HG02852 (cell line): ENCODE results near the gene CAPN5.
"Not testable (repeated sequence)": the region's sequence is repeated elsewhere in the genome, so short reads cannot be mapped to it uniquely, and the experiment has no call there.

Experiments
- ATAC-seq: cut with Tn5 transposase; IDR thresholded peaks from one replicate; pipeline ENCODE4 v1.9.1; 2021; ENCODE audit warnings: mild to moderate bottlenecking, moderate library complexity; ENCODE audit not compliant: unreplicated experiment

Gene CAPN5

DNA sequence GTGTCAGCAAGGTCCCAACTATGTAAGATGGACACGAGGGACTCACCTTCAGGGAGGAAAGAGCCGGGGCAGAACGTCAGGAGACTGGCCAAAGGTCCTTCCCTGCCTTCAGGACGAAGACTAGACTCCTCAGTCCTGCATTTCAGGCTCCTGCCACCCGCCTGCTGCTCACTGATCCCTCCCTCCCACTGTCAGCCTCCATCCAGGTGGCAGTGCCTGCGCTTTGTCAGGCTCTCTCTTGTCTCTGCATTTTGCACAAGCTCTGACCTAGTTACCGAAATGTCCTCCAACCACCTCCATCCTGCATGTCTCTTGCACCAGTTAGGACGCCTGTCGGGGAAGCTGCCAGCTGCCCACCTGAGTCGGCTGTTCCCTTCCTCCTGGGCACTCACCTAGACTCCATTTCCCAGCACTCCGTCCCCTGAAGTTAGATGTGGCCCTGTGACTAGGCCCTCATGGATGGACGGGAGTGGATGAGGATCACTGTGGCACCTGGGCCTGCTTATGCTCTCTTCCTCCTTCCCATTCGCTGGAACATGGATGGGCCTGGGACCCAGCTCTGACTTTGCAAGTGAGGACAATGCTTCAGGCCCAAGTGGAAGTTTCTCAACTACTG is 24.6 kb upstream of the CAPN5 start:
- ATAC-seq = no peak

DNA sequence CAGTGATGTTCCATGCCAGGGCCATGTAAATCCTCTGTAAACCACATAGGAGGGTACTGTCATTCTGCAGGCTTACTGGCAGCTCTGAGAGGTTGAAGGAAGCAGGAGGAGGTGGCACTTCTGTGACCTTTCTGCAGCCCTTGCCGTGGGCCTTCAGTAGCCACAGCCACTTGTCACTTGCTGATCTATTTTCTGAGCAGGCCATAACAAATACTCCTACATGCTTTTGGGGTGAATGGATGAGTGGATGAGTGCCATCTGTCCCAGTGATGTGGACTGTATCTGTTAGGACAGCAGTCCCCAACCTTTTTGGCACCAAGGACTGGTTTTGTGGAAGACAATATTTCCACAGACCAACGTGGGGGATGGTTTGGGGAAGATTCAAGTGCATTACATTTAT is 22.4 kb upstream of the CAPN5 start:
- no peak for ATAC-seq

DNA sequence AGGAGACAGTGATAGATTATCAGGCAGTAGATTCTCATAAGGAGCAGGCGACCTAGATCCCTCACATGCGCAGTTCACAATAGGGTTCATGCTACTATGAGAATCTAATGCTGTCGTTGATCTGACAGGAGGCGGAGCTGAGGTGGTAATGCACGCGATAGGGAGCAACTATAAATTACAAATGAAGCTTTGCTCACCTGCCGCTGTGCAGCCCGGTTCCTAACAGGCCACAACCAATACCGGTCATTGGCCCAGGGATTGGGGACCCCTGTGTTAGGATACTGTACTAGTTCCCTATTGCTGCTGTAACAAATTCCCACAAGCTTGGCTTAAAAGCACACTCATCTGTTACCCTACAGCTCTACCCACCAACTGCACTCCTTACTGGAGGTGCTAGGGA is 21.9 kb upstream of the CAPN5 start:
- ATAC-seq = no peak

DNA sequence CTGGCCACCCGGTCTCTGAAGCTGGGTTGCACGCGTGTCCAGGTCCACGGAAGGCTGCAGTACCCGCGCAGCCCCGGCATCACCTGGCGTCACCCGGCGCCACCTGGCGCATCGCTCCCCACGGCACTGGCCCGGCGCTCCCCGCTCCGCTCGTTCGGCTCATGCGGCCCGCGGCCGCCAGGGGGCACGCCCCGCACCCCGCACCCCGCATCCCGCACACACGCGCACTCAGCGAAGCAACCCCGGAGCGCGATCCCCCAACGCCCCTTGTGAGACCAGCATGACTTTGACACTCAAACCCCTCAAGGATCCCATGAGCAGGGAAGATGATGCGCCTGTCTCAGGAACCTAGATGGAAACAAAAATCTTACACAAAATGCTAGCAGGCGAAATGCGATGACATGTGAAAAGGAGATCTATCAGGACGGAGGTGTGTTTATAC is 20.7 kb upstream of the CAPN5 start:
- ATAC-seq = peak; percentile 40

DNA sequence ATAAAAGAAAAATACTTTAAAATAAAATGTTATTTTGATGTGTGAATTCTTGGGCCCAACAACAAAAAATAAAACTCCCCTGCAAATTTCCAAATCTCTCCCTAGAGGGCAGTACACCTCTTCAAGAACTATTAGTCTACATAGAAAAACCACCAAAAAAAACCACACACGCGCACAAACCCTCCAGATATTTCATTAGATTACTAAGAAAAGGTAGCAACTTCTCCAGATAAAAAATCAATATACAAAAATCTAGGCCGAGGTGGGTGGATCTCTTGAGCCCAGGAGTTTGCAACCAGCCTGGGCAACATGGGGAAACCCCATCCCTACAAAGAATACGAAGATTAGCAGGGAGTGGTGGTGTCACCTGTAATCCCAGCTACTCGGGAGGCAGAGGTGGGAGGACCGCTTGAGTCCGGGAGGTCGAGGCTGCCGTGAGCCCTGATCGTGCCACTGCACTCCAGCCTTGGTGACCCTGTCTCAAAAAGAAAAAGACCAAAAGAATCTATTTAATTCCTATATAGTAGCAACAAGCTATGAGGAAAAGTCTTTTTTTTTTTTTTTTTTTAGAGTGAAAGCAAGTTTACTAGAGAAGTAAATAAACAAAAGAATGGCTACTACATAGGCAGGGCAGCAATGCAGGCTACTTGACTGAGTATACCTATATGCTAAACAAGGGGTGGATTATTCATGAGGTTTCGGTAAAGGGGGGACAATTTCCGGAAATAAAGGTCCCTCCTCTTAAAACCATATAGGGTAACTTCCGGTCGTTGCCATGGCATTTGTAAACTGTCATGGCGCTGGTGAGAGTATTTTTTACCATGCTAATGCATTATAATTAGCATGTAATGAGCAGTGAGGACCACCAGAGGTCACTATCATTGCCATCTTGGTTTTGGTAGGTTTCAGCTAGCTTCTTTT is 19.5 kb upstream of the CAPN5 start:
- peak; percentile 78 for ATAC-seq

DNA sequence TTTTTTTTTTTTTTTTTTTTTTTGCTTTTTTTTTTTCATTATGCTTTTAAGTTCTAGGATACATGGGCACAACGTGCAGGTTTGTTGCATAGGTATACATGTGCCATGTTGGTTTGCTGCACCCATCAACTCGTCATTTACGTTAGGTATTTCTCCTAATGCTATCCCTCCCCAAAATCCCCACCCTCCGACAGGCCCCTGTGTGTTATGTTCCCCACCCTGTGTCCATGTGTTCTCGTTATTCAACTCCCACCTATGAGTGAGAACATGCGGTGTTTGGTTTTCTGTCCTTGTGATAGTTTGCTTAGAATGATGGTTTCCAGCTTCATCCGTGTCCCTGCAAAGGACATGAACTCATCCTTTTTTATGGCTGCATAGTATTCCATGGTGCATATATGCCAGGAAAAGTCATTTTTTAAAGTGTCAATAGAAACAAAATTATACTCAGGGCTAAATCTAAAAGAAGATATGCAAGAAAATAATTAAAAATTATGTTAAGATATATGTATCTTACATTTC is 18.8 kb upstream of the CAPN5 start:
- ATAC-seq = not testable (repeated sequence)

DNA sequence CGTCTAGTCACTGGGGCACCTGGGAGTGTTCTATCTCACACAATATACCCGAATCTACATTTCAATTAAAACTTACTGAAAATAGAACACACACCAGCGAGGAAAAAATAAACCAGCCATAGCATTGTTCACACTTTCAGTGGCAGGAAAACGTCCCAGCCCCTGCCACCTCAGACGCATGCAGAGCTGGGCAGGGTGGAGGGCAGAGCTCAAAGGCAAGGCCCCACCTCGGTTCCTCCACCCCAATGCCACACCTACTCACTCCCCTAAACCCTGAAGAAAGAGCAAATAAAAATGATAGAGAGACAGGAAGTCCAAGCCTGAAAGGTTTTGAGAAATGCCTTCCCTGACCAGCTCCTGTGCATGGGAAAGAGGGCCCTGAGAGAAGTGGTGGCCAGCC is 17.7 kb upstream of the CAPN5 start:
- no peak for ATAC-seq

DNA sequence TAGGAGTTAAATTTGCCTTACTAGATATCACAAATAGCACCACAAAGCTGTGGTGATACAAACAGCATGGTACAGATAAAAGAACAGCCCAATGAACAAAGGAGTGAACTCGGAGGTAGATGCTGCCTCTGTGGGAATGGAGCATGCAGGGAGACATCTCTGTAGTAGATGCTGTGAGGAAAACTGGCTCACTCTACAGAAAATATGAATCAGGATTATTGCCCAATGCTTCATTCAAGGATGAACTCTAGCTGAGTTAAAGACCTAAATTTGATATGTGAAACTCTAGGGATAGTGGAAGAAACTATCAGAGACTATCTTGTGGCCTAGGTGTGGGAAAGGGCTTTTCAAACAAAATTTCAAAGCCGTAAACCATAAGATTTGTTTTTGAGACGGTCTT is 15.3 kb upstream of the CAPN5 start:
- no peak for ATAC-seq

DNA sequence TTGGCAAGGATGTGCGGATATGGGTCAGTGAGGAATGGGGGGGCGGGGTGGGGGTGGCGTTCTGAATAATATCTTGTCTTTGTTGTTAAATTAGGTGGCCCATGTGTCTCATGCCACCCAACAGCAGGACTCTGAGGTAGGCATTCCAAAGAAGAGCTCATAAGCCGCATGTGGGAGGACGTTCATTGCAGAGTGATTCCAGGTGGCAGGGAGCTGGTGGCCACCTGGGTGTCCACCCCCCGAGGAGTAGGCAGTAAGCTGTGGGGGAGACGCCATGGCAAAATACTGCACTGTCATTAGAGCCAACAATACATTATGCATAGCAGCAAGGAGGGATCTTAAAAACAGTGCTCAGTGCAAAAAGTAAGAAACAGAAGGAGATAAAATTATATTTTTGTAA is 14.3 kb upstream of the CAPN5 start:
- no peak for ATAC-seq

DNA sequence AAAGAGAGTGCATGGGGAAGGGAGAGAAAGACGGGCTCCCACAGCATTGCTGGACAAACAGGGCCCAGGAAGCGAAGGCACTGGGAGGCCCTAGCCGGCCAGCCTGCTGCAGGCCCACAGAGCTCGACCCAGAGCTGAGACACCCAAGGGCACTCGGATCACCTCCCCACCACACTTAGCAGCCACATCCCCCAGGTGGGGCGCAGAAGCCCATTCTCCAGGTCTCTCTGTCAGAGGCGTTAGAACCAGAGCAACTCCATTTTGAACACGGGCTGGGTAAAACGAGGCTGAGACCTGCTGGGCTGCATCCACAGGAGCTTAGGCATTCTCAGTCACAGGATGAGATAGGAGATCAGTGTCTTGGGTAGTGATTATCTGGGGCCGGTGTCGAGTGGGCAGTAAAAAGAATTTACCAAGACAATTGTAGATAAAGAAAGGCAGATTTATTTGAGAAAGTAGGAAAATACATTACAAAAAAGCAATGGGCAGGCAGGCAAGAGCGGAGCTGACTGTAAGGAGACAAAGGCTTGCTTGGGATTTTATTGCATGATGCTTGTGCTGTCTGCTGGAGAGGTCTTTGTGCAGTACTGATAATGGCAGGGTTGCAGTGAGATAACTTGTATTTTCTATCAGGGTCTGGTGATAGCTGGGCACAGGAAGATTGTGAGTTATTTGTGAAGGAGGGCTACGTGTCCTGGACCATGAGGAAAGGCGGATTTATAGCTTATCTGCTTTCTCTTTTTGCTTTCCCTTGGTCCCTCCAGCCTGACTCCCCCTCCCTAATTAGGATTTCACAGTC is 13.4 kb upstream of the CAPN5 start:
- no peak for ATAC-seq

DNA sequence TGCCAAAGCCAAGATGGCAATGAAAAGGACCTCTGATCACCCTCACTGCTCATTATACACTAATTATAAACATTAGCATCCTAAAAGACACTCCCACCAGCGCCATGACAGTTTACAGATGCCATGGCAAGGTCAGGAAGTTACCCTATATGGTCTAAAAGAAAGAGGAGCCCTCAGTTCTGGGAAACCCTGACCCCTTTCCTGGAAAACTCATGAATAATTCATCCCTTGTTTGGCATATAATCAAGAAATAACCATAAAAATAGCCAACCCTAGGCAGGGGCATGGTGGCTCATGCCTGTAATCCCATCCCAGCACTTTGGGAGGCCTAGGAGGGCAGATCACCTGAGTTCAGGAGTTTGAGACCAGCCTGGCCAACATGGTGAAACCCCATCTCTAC is 12.7 kb upstream of the CAPN5 start:
- no peak for ATAC-seq

DNA sequence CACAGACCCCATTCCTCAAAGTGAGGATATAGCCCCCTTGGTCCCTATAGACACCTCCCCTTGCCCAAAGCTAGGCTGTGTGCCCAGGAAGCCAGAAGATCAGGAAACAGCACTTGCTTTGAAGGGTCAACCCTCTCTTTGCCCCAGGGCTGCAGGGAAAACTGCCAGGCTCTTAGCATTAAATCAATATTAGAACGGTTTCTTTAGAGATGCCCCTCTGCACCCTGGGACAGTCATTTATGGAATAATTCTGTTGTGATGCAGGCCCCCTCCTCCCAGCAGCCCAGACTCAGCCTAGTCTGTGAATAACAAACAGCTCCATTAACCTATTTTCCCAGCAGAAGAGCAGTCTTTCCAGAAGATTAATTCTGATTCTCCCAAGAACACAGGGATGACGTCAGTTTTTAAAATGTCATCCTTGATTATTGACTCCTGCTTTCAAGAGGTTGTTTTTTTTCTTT is 11.6 kb upstream of the CAPN5 start:
- ATAC-seq = no peak

DNA sequence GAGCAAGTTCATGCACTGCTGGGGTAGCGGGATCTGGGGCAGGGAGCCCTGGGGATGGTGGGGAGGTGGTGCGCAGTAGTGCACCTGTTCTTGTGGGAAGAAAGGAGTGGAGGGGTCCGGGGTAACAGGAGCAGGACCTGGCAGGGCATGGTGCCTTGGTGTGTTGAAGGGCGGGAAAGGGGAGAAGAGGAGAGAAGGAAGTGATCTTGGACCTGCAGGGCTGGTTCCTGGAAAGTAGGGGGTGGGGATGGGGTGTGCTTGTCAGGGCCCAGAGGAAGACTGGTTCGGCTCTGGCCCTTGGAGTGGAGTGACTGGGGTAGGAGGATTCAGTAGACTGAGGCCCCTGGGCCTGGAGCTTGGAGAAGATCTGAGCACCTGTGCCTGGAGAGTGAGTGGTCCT is 10.9 kb upstream of the CAPN5 start:
- ATAC-seq = no peak

DNA sequence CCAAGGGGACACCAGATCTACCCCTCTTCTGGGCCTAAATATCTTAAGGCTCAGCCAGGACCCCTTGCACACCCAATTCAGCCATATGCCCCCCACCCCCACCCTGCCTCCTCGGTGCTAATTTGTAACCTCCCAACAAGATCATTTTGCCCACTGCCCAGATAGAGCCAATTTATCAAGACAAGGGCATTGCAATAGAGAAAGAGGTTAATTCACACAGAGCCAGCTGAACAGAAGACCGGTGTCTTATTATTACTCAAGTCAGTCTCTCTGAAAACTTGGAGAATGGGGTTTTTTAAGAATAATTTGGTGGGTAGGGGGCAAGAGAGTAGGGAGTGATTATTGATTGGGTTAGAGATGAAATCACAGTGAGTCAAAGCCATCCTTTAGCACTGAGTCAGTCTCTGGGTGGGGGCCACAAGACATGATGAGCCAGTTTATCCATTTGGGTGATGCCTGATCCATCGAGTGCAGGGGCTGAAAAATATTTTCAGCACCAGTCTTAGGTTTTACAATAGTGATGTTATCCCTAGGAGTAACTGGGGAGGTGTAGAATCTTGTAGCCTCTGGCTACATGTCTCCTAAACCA is 9.9 kb upstream of the CAPN5 start:
- no peak for ATAC-seq

DNA sequence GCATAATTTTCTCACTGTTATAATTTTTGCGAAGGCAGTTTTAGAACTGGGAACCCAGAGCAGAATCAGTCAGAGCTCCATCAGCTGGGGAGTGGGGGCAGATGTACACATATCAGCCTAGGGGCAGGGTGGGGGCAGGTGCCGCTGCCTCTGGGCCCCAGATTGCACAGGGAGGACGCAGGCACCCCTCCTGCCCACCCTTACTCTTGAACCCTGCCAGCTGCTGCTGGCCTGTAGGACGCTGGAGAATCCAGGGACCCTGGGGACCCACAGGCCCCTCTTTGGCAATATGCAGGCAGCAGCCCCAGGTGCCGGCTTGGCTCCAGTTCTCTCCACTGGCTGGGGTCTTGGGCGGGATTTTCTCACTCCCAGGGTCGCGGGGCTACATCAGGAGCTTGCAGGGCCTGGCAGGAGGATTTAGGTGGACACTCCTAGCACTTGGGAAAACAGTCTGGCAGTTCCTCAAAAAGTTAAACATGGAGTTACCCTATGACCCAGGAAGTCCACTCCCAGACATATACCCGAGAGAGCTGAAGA is 8.8 kb upstream of the CAPN5 start:
- ATAC-seq = no peak

DNA sequence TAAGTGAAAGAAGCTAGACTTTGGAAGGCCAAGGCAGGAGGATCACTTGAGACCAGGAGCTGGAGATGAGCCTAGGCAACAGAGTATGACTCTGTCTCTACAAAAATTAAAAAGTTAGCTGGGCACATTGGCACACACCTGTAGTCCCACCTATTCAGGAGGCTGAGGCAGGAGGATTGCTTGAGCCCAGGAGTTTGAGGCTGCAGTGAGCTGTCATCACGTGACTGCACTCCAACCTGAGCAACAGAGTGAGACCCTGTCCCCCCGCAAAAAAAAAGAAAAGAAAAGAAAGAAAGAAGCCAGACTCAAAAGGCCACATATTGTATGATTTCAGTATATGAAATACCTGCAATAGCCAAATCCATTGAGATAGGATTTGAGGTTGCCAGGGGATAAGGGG is 7.9 kb upstream of the CAPN5 start:
- ATAC-seq = no peak

DNA sequence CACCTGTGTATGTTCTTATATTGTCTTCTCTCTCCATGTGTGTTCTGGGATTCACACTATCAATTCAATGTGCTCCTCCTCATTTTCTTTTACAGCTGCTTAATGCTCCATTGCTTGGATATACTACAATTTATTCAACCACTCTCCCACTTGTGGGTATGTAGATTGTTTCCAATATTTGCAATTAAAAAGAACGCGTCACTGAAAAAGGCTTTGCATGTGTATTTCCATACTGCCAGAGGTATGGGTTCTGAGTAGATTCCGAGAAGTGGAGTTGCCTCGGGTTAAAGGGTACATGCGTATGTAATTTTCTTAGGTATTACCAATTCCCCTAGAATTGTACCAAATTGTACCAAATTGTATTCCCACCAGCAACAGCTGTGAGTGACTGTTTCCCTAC is 7.0 kb upstream of the CAPN5 start:
- ATAC-seq = no peak

DNA sequence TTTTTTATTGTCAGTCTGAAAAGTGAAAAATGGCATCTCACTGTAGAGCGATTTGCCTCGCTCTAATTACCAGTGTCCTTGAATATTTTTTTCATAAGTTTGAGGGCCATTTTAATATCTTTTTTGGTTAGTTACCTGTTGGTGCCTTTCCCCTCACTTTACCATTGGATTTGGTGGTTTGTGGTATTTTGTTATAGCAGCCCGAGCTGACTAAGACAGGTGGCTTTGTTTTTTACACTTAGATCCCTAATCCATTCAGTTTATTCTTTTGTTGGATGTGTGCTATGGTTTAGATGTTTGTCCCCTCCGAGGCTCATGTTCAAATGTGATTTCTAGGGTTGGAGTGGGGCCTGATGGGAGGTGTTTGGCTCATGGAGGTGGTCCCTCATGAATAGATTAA is 6.5 kb upstream of the CAPN5 start:
- no peak for ATAC-seq

DNA sequence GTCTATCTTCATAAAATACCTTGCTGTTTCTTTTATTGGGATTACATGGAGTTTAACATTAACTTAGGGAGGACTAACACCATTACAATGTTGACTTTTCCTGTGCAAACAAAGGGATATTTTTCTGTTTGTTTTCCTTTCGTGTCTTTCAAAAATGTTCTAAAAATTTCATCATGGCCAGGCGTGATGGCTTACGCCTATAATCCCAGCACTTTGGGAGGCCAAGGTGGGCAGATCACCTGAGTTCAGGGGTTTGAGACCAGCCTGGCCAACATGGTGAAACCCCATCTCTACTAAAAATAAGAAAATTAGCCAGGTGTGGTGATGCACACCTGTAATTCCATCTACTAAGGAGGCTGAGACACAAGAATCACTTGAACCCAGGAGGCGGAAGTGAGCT is 5.5 kb upstream of the CAPN5 start:
- not testable (repeated sequence) for ATAC-seq

DNA sequence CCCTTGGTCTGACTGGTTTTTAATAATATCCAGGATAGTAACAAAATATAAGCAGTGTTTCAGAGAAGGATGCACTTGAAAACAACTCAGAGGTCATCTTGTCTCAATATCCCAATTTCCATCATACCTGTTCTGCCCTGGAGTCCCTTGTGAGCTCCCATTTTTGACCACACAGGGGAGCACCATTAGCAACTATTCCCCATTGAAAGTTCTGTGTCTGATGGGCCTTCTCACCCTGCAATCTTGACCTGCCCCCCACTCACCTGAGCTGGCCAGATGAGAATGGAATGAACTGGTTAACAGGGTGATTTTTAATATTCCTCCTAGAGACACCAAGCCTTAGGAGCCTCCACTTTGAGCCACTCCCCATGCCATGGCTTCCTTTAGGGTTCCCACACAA is 3.8 kb upstream of the CAPN5 start:
- ATAC-seq = no peak

DNA sequence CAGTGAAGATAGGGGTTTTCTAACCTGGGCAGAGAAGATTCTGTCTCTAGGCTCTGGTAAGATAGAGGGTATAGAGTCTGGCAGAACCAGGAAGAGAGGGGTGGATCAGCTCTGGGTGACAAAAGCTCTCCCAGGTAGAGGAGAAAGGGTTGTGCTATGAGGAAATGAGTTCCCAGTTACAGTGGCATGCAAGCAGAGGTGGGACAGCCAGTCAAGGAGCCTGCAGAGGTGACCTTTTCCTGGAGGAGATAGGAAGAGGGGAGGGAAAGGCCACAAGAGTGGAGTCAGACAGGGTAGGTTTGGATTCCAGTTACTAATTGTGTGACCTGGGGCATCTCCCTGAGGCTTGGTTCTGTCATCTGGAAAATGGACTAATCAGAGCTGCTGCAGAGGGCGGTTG is 3.4 kb upstream of the CAPN5 start:
- ATAC-seq = no peak
